ENCODE measurements around the gene IFNL1.
"Not testable (repeated sequence)": the region's sequence is repeated elsewhere in the genome, so short reads cannot be mapped to it uniquely, and the experiment has no call there.

The IFNL1 gene

DNA sequence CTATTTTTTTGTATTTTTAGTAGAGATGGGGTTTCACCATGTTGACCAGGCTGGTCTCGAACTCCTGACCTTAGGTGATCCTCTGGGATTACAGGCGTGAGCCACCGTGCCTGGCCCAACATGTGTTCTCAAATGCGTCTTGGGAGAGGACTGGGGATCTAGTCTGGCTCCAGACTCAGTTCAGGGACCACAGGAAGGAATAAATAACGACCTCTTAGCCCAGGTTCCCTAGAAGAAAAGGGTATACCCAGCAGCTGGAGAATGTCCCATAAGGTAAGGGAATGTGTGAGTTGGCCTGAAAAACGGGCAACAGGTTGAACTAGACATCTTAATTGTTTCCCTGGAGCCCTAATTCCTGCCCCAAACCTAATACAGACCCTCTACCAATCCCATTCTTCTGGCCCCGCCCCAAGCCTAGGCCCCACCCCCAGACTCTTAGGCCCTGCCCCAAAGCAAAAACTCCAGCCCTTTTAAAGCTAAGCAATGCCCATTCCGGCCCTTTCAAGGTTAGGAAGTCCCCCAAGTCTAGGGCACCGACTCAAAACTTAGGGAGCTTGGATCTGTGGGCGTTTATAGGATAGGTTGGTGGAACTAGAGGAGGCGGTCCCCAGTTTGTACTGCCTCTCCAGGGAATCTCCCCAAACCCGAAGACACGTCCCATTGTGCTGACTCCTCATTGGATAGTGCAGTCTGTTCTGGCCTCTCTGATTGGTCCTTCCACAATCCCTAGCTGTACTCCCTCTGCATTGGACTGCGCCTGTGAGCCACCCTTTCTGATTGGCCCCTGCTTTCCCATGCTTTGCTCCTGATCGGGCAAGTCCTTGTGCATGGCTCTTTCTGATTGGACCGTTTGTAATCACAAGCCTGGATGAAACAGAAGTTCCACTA lies 29.8 kb downstream of the IFNL1 start:
- H3K4me3 ChIP-seq (ENCODE audit: control insufficient read depth, low read depth, low read length): no peak overlapping the region
- DNase-seq (ENCODE audit: low read depth): peak; percentile 41
- TF ChIP-seq, protein P1, sequence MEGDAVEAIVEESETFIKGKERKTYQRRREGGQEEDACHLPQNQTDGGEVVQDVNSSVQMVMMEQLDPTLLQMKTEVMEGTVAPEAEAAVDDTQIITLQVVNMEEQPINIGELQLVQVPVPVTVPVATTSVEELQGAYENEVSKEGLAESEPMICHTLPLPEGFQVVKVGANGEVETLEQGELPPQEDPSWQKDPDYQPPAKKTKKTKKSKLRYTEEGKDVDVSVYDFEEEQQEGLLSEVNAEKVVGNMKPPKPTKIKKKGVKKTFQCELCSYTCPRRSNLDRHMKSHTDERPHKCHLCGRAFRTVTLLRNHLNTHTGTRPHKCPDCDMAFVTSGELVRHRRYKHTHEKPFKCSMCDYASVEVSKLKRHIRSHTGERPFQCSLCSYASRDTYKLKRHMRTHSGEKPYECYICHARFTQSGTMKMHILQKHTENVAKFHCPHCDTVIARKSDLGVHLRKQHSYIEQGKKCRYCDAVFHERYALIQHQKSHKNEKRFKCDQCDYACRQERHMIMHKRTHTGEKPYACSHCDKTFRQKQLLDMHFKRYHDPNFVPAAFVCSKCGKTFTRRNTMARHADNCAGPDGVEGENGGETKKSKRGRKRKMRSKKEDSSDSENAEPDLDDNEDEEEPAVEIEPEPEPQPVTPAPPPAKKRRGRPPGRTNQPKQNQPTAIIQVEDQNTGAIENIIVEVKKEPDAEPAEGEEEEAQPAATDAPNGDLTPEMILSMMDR (conservative IDR thresholded peaks at IDR 0.05; ENCODE audit: control insufficient read depth, insufficient read depth, low read depth, low read length): no peak

GRCh38 chr19:39327363-39328045 lies 31.3 kb downstream of the IFNL1 start:
- no peak for DNase-seq (ENCODE audit: low read depth)
- H3K4me3 ChIP-seq (ENCODE audit: control insufficient read depth, low read depth, low read length): no peak overlapping the region
- TF ChIP-seq, protein P1 (conservative IDR thresholded peaks at IDR 0.05; ENCODE audit: control insufficient read depth, insufficient read depth, low read depth, low read length): no peak

GRCh38 chr19:39328046-39328705 lies 32.0 kb downstream of the IFNL1 start:
- TF ChIP-seq, protein P1 (conservative IDR thresholded peaks at IDR 0.05; ENCODE audit: control insufficient read depth, insufficient read depth, low read depth, low read length): peak; percentile 94
- peak; percentile 58 for DNase-seq (ENCODE audit: low read depth)
- no peak overlapping the region for H3K4me3 ChIP-seq (ENCODE audit: control insufficient read depth, low read depth, low read length)

- no peak for DNase-seq (ENCODE audit: low read depth)
- no peak overlapping the region for H3K4me3 ChIP-seq (ENCODE audit: control insufficient read depth, low read depth, low read length)
- TF ChIP-seq, protein P1 (conservative IDR thresholded peaks at IDR 0.05; ENCODE audit: control insufficient read depth, insufficient read depth, low read depth, low read length): no peak
These were observed 33.7 kb downstream of the IFNL1 start for GRCh38 chr19:39329948-39330347.

DNA sequence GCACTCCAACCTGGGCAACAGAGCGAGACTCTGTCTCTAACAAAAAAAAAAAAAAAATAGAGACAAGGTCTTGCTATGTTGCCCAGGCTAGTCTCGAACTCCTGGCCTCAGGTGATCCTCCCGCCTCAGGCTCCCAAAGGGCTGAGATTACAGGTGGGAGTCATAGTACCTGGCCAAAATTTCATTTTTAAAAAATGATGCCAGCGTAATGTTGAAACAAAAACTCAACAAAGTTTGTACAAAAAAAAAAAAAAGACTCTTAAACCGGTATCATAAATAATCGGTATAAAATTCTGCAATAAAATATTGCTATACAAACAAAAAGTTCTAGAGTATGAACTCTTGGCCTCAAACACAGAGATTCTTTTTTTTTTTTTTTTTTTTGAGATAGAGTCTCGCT lies 36.1 kb downstream of the IFNL1 start:
- no peak for DNase-seq (ENCODE audit: low read depth)
- H3K4me3 ChIP-seq (ENCODE audit: control insufficient read depth, low read depth, low read length): no peak overlapping the region
- TF ChIP-seq, protein P1 (conservative IDR thresholded peaks at IDR 0.05; ENCODE audit: control insufficient read depth, insufficient read depth, low read depth, low read length): no peak

DNA sequence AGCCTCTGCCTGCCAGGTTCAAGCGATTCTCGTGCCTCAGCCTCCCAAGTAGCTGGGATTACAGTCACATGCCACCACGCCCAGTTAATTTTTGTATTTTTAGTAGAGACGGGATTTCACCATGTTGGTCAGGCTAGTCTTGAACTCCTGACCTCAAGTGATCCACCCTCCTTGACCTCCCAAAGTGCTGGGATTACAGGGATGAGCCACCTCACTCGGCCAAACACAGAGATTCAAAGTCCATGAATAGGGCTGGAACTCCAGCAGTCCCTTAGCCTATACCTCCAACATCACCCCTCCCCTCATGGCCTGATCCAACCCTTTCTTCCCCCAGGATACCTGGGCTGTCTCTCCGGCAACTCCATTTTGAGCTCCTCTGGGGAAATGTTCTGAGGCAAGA lies 36.5 kb downstream of the IFNL1 start:
- H3K4me3 ChIP-seq (ENCODE audit: control insufficient read depth, low read depth, low read length); DNase-seq (ENCODE audit: low read depth): not testable (repeated sequence)

DNA sequence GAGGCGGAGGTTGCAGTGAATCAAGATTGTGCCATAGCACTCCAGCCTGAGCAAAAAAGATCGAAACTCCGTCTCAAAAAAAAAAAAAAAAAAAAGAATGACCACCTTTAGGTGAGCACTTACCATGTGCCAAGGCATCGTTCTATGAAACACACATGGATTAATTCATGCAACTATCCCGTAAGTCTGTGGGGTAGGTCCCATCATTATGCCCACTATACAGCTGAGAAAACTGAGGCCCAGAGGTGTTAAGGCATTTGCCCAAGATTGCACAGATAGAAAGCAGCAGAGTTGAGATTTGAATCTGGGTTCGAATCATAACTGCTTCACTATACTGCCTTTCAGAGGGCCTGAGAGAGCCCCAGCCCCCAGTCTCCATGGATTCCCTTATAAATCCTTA lies 37.3 kb downstream of the IFNL1 start:
- no peak for DNase-seq (ENCODE audit: low read depth)
- TF ChIP-seq, protein P1 (conservative IDR thresholded peaks at IDR 0.05; ENCODE audit: control insufficient read depth, insufficient read depth, low read depth, low read length): no peak
- no peak overlapping the region for H3K4me3 ChIP-seq (ENCODE audit: control insufficient read depth, low read depth, low read length)

All from fibroblast of mammary gland (primary cell).